Measurements from ENCODE around the gene LRP2. TPM values are rescaled to one million over a fixed set of nuclear protein-coding genes. Genes with fewer than 3 reads are reported as not detected.

Gene LRP2
- total and polyA plus RNA-seq, 2 of the 4 experiments (the other 2 are of a cell fraction): not detected

DNA sequence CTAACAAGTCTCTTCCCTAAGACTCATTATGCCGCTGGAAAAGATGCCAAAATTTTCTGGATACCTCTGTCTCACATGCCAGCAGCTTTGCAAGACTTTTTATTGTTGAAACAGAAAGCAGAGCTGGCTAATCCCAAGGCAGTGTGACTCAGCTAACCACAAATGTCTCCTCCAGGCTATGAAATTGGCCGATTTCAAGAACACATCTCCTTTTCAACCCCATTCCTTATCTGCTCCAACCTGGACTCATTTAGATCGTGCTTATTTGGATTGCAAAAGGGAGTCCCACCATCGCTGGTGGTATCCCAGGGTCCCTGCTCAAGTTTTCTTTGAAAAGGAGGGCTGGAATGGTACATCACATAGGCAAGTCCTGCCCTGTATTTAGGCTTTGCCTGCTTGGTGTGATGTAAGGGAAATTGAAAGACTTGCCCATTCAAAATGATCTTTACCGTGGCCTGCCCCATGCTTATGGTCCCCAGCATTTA, 266.7 kb downstream of the LRP2 start:
- H3K4ac ChIP-seq (ENCODE audit: low read depth, low read length): no peak overlapping the region
- ChIA-PET CTCF (no interaction called here), POLR2A (ENCODE audit: unreplicated experiment) (no interaction called here)
- no peak overlapping the region for H4K91ac ChIP-seq (ENCODE audit: insufficient read depth, low read depth, low read length)
- no peak overlapping the region for H3K4me3 ChIP-seq (ENCODE audit: insufficient read depth, low read depth, low read length)
- in situ Hi-C loops (cut with MboI; ENCODE audit: low sequenced_read_pairs): no loop called here
- no peak overlapping the region for H3K27ac ChIP-seq (ENCODE audit: insufficient read depth, low read length)
- 10% methylated on average over 2 of the region's 5 CpGs; no CpG with 5 or more reads in 1 of the 2 experiments for WGBS, 2 experiments (ENCODE audit: extremely low coverage in 2 of 2, insufficient read length in 1 of 2)
- no peak overlapping the region for H2AFZ ChIP-seq (replicated peaks; ENCODE audit: low read length, poor library complexity)
- H3K18ac ChIP-seq (ENCODE audit: low read depth, low read length): no peak overlapping the region
- no peak overlapping the region for H2BK5ac ChIP-seq (ENCODE audit: low read depth, low read length, poor library complexity, severe bottlenecking)
- ATAC-seq (ENCODE audit: low read depth): peak; percentile 81
- no peak overlapping the region for H2AK9ac ChIP-seq (replicated peaks; ENCODE audit: low read depth, low read length, poor library complexity)
- no peaks in the 10 kb centered on the region for H3K27me3 ChIP-seq (ENCODE audit: control insufficient read depth, insufficient read depth, low read length)
- H3K36me3 ChIP-seq (ENCODE audit: control insufficient read depth, insufficient read depth, low read length): no peaks in the 10 kb centered on the region
- H3K9me1 ChIP-seq (ENCODE audit: insufficient read depth, low read length): no peaks in the 10 kb centered on the region
- dilution Hi-C loops (cut with HindIII; ENCODE audit: low sequenced_read_pairs, unreplicated experiment): no loop called here
- no peak overlapping the region for H4K8ac ChIP-seq (ENCODE audit: low read depth in 2 of 2, low read length in 2 of 2)
- no peak overlapping the region for H2BK20ac ChIP-seq (ENCODE audit: low read depth, low read length)
- no peak overlapping the region for H4K5ac ChIP-seq (ENCODE audit: low read depth, low read length)
- no peak overlapping the region for H3K9ac ChIP-seq (ENCODE audit: low read depth, low read length)
- intact Hi-C loops (cut with micrococcal nuclease): no loop called here
- peak; percentile 69 for DNase-seq
- no peak overlapping the region for H3K23ac ChIP-seq (ENCODE audit: low read depth, low read length)
- BruUV-seq (replicated peaks): no TSS peak
- H3K4me1 ChIP-seq (ENCODE audit: control insufficient read depth, insufficient read depth, low read length): no peaks in the 10 kb centered on the region
- no peaks in the 10 kb centered on the region for H3K79me1 ChIP-seq (ENCODE audit: low read depth in 1 of 2, low read length in 2 of 2)
- no peak overlapping the region for H2AK5ac ChIP-seq (ENCODE audit: low read depth, low read length)
- H3K9me3 ChIP-seq (ENCODE audit: control insufficient read depth, insufficient read depth, low read length): no peaks in the 10 kb centered on the region; the same call in 1 of the 2 replicates
- H3K4me2 ChIP-seq (ENCODE audit: low read depth, low read length): peak overlapping the region; percentile 50
- TF ChIP-seq RCOR1 (IDR thresholded peaks at IDR 0.05; ENCODE audit: insufficient replicate concordance, low read length) (no peak), MXI1 (IDR thresholded peaks at IDR 0.05; ENCODE audit: borderline replicate concordance, low read depth, low read length) (no peak), RFX5 (IDR thresholded peaks at IDR 0.05; ENCODE audit: low read depth, low read length) (no peak), ELK1 (IDR thresholded peaks at IDR 0.05; ENCODE audit: borderline replicate concordance, low read depth, low read length) (no peak), POLR2A (IDR thresholded peaks at IDR 0.05; ENCODE audit: low read depth, low read length) (no peak), RAD21 (IDR thresholded peaks at IDR 0.05; ENCODE audit: low read length) (no peak), CEBPB (IDR thresholded peaks at IDR 0.05; ENCODE audit: low read depth, low read length) (no peak), FOS (IDR thresholded peaks at IDR 0.05; ENCODE audit: low read depth, low read length) (no peak)
- TF ChIP-seq, protein P1, sequence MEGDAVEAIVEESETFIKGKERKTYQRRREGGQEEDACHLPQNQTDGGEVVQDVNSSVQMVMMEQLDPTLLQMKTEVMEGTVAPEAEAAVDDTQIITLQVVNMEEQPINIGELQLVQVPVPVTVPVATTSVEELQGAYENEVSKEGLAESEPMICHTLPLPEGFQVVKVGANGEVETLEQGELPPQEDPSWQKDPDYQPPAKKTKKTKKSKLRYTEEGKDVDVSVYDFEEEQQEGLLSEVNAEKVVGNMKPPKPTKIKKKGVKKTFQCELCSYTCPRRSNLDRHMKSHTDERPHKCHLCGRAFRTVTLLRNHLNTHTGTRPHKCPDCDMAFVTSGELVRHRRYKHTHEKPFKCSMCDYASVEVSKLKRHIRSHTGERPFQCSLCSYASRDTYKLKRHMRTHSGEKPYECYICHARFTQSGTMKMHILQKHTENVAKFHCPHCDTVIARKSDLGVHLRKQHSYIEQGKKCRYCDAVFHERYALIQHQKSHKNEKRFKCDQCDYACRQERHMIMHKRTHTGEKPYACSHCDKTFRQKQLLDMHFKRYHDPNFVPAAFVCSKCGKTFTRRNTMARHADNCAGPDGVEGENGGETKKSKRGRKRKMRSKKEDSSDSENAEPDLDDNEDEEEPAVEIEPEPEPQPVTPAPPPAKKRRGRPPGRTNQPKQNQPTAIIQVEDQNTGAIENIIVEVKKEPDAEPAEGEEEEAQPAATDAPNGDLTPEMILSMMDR (conservative IDR thresholded peaks at IDR 0.05; ENCODE audit: low read depth, low read length): no peak
- no peak overlapping the region for H3K14ac ChIP-seq (replicated peaks; ENCODE audit: low read depth, low read length)
- H4K20me1 ChIP-seq (ENCODE audit: insufficient read depth, low read length): no peaks in the 10 kb centered on the region
- no peak overlapping the region for H3K56ac ChIP-seq (ENCODE audit: extremely low read depth, insufficient read depth, low read length)
- no peak overlapping the region for H2BK15ac ChIP-seq (ENCODE audit: low read depth, low read length)
- H2BK120ac ChIP-seq (ENCODE audit: low read depth, low read length): no peak overlapping the region
